K562 (cell line): ENCODE data around the gene TERT. TPM values are rescaled to one million over a fixed set of nuclear protein-coding genes. Genes with fewer than 3 reads are reported as not detected.
A peak's percentile ranks its signal among the peaks of the same experiment; 100 is the strongest.

Source experiments
- ATAC-seq: fragments of 200-7000 bp; cut with Tn5 transposase; 3 replicates; pipeline ENCODE4 v1.9.1; 2020; ENCODE audit warnings: moderate library complexity
- BruUV-seq: library from RNA; stranded (reverse); fragments of 400-500 nt; replicated peaks from 2 replicates; lab custom pipeline; 2021; lab: Mats Ljungman, UMichigan
- CTCF ChIA-PET: fragments of 300-600 bp; formaldehyde crosslinking; extraction: SDS; loops from one replicate; lab custom pipeline; 2021; ENCODE audit warnings: low intra/inter-chr PET ratio; lab: Yijun Ruan, JAX
- POLR2A ChIA-PET: fragments of 300-600, 350-650 bp; sonication (Branson Sonifier 250); formaldehyde crosslinking; extraction: SDS; loops from one replicate; lab custom pipeline; 2021; ENCODE audit warnings: antibody characterized with exemption, inconsistent platforms; lab: Yijun Ruan, JAX
- DNase-seq, 4 experiments: peaks; one replicate each; pipeline versions ENCODE4 v3.0.0 to v3.0.0-alpha.2; 2011 to 2018; ENCODE audit warnings: low spot score in 3 of 4, mixed read lengths in 3 of 4; ENCODE audit errors: extremely low read depth in 1 of 4
- FAIRE-seq: peaks from 2 replicates; lab custom pipeline; 2011; peaks lifted over from hg19 to GRCh38; lab: Jason Lieb, UNC
- H2AFZ ChIP-seq: 2 replicates; pipeline ENCODE4 v1.6.0; 2011; ENCODE audit warnings: low read depth, low read length, control low read depth, inconsistent platforms
- H3K27ac ChIP-seq: fragments of 200-600 bp; 3 replicates; pipeline ENCODE4 v1.8.0; 2011; ENCODE audit warnings: low read depth, mild to moderate bottlenecking, control low read depth, inconsistent platforms, low read length, moderate library complexity, mixed read lengths; ENCODE audit errors: extremely low read depth
- H3K27me3 ChIP-seq, 2 experiments: fragments of 300-600 bp in 1 of 2; 2 replicates in 1 of 2; 3 replicates in 1 of 2; pipeline versions ENCODE4 v1.6.0 to v1.8.0; 2011; ENCODE audit warnings: inconsistent platforms in 2 of 2, low read length in 2 of 2, mild to moderate bottlenecking in 1 of 2, mixed read lengths in 1 of 2, moderate library complexity in 1 of 2; ENCODE audit not compliant: control insufficient read depth in 2 of 2, insufficient read depth in 2 of 2
- H3K36me3 ChIP-seq: fragments of 300-600 bp; 3 replicates; pipeline ENCODE4 v1.8.0; 2011; ENCODE audit warnings: mild to moderate bottlenecking, low read length, inconsistent platforms; ENCODE audit not compliant: control insufficient read depth, insufficient read depth
- H3K4me1 ChIP-seq, 2 experiments: fragments of 200-600 bp in 1 of 2; replicated peaks in 1 of 2; 2 replicates in 1 of 2; 3 replicates in 1 of 2; pipeline versions ENCODE4 v1.5.1 to v1.8.0; 2011; ENCODE audit warnings: inconsistent platforms in 2 of 2, low read length in 2 of 2, mild to moderate bottlenecking in 1 of 2, mixed read lengths in 1 of 2, moderate library complexity in 1 of 2; ENCODE audit not compliant: control insufficient read depth in 2 of 2, insufficient read depth in 2 of 2
- H3K4me2 ChIP-seq: 2 replicates; pipeline ENCODE4 v1.6.1; 2011; ENCODE audit warnings: low read length, control low read depth, inconsistent platforms, mixed read lengths; ENCODE audit not compliant: insufficient read depth
- H3K4me3 ChIP-seq: fragments of 200-600 bp; sonication (generic), shearing (Covaris generic); 2 replicates; pipeline ENCODE4 v1.5.1; 2016; ENCODE audit warnings: control low read depth, inconsistent platforms
- H3K79me2 ChIP-seq: fragments of 200-600 bp; 3 replicates; pipeline ENCODE4 v1.8.0; 2011; ENCODE audit warnings: low read length, inconsistent platforms; ENCODE audit not compliant: control insufficient read depth, insufficient read depth
- H3K9ac ChIP-seq, 2 experiments: 2 replicates each; pipeline versions ENCODE4 v1.6.0 to v1.6.1; 2011; ENCODE audit warnings: low read depth in 2 of 2, low read length in 2 of 2, control low read depth in 1 of 2, inconsistent platforms in 1 of 2, mild to moderate bottlenecking in 1 of 2, mixed read lengths in 1 of 2; ENCODE audit not compliant: insufficient read depth in 1 of 2
- H3K9me1 ChIP-seq: one replicate; pipeline ENCODE4 v1.6.0; 2011; ENCODE audit warnings: inconsistent platforms, mild to moderate bottlenecking, low read length, moderate library complexity; ENCODE audit not compliant: control insufficient read depth, insufficient read depth
- H3K9me3 ChIP-seq: replicated peaks from 2 replicates; pipeline ENCODE4 v1.5.1; 2011; ENCODE audit warnings: low read depth, low read length, inconsistent platforms; ENCODE audit not compliant: control insufficient read depth, insufficient read depth
- H4K20me1 ChIP-seq: replicated peaks from 2 replicates; pipeline ENCODE4 v1.6.1; 2011; ENCODE audit warnings: low read length, inconsistent platforms, mixed read lengths; ENCODE audit not compliant: control insufficient read depth, insufficient read depth
- BHLHE40 ChIP-seq: IDR thresholded peaks from 2 replicates; pipeline ENCODE4 v1.6.1; 2011; ENCODE audit warnings: low read length, improper control_type of control experiment
- ETV1 ChIP-seq: fragments of 450-650 bp; conservative IDR thresholded peaks from 2 replicates; pipeline ENCODE4 v1.6.1; 2016; ENCODE audit warnings: missing genetic modification characterization, control low read depth, low read depth, missing compliant biosample characterization
- GABPA ChIP-seq: fragments of 200-800 bp; sonication (Bioruptor generic); conservative IDR thresholded peaks from 2 replicates; pipeline ENCODE4 v1.6.1; 2016; ENCODE audit warnings: low read depth, missing genetic modification characterization, missing compliant biosample characterization
- NELFE ChIP-seq: IDR thresholded peaks from 2 replicates; pipeline ENCODE4 v1.6.1; 2011; ENCODE audit warnings: mild to moderate bottlenecking; ENCODE audit not compliant: insufficient read depth, insufficient read length
- NR2C2 ChIP-seq, 2 experiments: fragments of 200-800 bp in 1 of 2; sonication (Bioruptor generic) in 1 of 2; sonication (generic) in 1 of 2; formaldehyde crosslinking in 1 of 2; IDR thresholded peaks; 2 replicates each; pipeline versions ENCODE4 v1.6.1 to v1.8.0; 2016 to 2022; ENCODE audit warnings: mild to moderate bottlenecking in 1 of 2, missing compliant biosample characterization in 1 of 2, missing genetic modification characterization in 1 of 2, missing genetic modification reagents in 1 of 2
- RFX1 ChIP-seq: fragments of 450-650 bp; IDR thresholded peaks from 2 replicates; pipeline ENCODE4 v1.6.1; 2016; ENCODE audit warnings: mild to moderate bottlenecking, moderate library complexity
- RFX5 ChIP-seq: IDR thresholded peaks from 2 replicates; pipeline ENCODE4 v1.6.1; 2011; ENCODE audit warnings: low read depth, mild to moderate bottlenecking, improper control_type of control experiment, low read length
- SNRNP70 ChIP-seq: fragments of 200-400 bp; formaldehyde crosslinking; optimal IDR thresholded peaks from 2 replicates; pipeline ENCODE3; 2017; ENCODE audit warnings: low read depth, low read length
- TBL1XR1 ChIP-seq, 2 experiments: IDR thresholded peaks; 2 replicates each; pipeline ENCODE4 v1.6.1; 2012; ENCODE audit warnings: improper control_type of control experiment in 2 of 2, low read length in 2 of 2, mild to moderate bottlenecking in 1 of 2
- WGBS: fragments of 100-300 bp; shearing (Covaris generic); methylation state at CpG from one replicate; pipeline ENCODE4 v1.1.6; 2016; ENCODE audit warnings: low coverage, mixed read lengths; ENCODE audit not compliant: insufficient coverage; ENCODE audit errors: missing lambda C conversion rate; 5-methylcytosine and 5-hydroxymethylcytosine counted together
- in situ Hi-C: fragments of 300-500 bp; cut with MboI; formaldehyde crosslinking; loops from 4 replicates; pipeline ENCODE4 v1.15.0; 2018; ENCODE audit warnings: inconsistent platforms, mixed read lengths
- intact Hi-C: fragments of 100-400 bp; cut with micrococcal nuclease; formaldehyde crosslinking; loops from 2 replicates; pipeline ENCODE4 v1.14.2; 2022
- polyA plus RNA-seq, 8 experiments: library from polyadenylated mRNA; depleted of rRNA in 4 of 8; stranded (reverse) in 5 of 8; unstranded in 3 of 8; fragments of >200 nt; fragmentation: Nextera tagmentation in 2 of 8; fragmentation: Illumina TruSeq in 1 of 8; extraction: Ambion mirVana in 2 of 8; extraction: Trizol in 1 of 8; gene quantifications; 2 replicates each; pipeline versions ENCODE4 v1.2.1 to v1.2.3, GENCODE V29; 2011 to 2014; ENCODE audit warnings: inconsistent platforms in 1 of 8, missing spikeins in 1 of 8
- total RNA-seq, 7 experiments: library from RNA; depleted of rRNA in 6 of 7; stranded (reverse); fragments of >200 nt in 6 of 7; fragmentation: Illumina TruSeq in 2 of 7; extraction: Trizol in 2 of 7; gene quantifications; 2 replicates each; pipeline versions ENCODE4 v1.2.1 to v1.2.3, GENCODE V29; 2011 to 2021; ENCODE audit warnings: low replicate concordance in 1 of 7
- TF ChIP-seq, protein P1 (sequence below): fragments of 450-650 bp; IDR thresholded peaks from 2 replicates; pipeline ENCODE4 v1.6.1; 2016

Gene TERT
- total and polyA plus RNA-seq, 9 of the 15 experiments (the other 6 are each of a cell fraction or from before 2014, with no cell fraction given) = 0.08 to 4.5 (median 0.98) TPM; not detected in 1

GRCh38 chr5:1227667-1228066 lies 67.2 kb downstream of the TERT start:
- FAIRE-seq = no peak
- Histone ChIP-seq H4K20me1 (peaks cover 26% of the 10 kb centered on the region; the same call in 1 of the 2 replicates), H2AFZ (no peak overlapping the region), H3K9me1 (peaks cover 2% of the 10 kb centered on the region), H3K4me3 (no peak overlapping the region), H3K4me1 (peaks cover 0 to 28% of the 10 kb centered on the region in 2 experiments; a peak in 1 of 5 replicates), H3K27me3 (peaks cover 64 to 91% of the 10 kb centered on the region in 2 experiments; a peak in 4 of 5 replicates), H3K79me2 (no peaks in the 10 kb centered on the region), H3K9me3 (no peaks in the 10 kb centered on the region), H3K27ac (no peak overlapping the region), H3K36me3 (no peaks in the 10 kb centered on the region), H3K4me2 (no peak overlapping the region), H3K9ac (no peak overlapping the region)
- CTCF ChIA-PET = no interaction called here
- intact Hi-C loops (no loop called here), in situ Hi-C loops (no loop called here)
- BruUV-seq = no TSS peak
- WGBS = 1% methylated on average over 14 of the region's 14 CpGs
- no peak for TF ChIP-seq SNRNP70
- TF ChIP-seq BHLHE40 = peak; percentile 77
- TF ChIP-seq RFX1 = no peak
- TF ChIP-seq RFX5 = no peak
- 0 out of 2 replicates have a peak, but pooled peaks have one; percentile 32 for TF ChIP-seq GABPA
- no peak for TF ChIP-seq NELFE
- no peak for TF ChIP-seq NR2C2 (CRISPR knock-in tag; IDR thresholded peaks at IDR 0.05)
- TF ChIP-seq NR2C2 (tag; IDR thresholded peaks at IDR 0.05) = peak; percentile 61; the same call in 1 of the 2 replicates
- TF ChIP-seq ETV1 (tag) = 0 out of 2 replicates have a peak, but pooled peaks have one; percentile 42
- TF ChIP-seq, protein P1, sequence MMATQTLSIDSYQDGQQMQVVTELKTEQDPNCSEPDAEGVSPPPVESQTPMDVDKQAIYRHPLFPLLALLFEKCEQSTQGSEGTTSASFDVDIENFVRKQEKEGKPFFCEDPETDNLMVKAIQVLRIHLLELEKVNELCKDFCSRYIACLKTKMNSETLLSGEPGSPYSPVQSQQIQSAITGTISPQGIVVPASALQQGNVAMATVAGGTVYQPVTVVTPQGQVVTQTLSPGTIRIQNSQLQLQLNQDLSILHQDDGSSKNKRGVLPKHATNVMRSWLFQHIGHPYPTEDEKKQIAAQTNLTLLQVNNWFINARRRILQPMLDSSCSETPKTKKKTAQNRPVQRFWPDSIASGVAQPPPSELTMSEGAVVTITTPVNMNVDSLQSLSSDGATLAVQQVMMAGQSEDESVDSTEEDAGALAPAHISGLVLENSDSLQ = no peak
- no peak for TF ChIP-seq TBL1XR1 (IDR thresholded peaks at IDR 0.05; ENCODE audit: low read length in 2 of 2)
- ATAC-seq = peak; percentile 53
- DNase-seq = no peak
- POLR2A ChIA-PET = interaction anchor here (0.6 to 0.7 kb wide), 2 partner anchors 42 to 179 kb away, joined by 3 read pairs; no protein-coding TSS in a partner anchor
